Motor neuron (in vitro differentiated cells): ENCODE results near the gene MYO1E. TPM values are rescaled to one million over a fixed set of nuclear protein-coding genes. Genes with fewer than 3 reads are reported as not detected.
A peak's percentile ranks its signal among the peaks of the same experiment; 100 is the strongest.

Source experiments
- ATAC-seq, 8 experiments: fragments of 200-7000 bp; cut with Tn5 transposase; replicated peaks in 6 of 8; 2 replicates each; pipeline ENCODE4 v1.8.0; 2021; ENCODE audit warnings: mild to moderate bottlenecking in 8 of 8, moderate library complexity in 8 of 8
- H3K27ac ChIP-seq, 2 donors: fragments of 250-450 bp; sonication (Bioruptor Pico); 2 replicates each; pipeline ENCODE4 v1.9.0; 2021; ENCODE audit warnings: antibody characterized with exemption in 2 of 2, mild to moderate bottlenecking in 2 of 2, moderate library complexity in 1 of 2
- H3K4me1 ChIP-seq, 2 donors: fragments of 250-450 bp; sonication (Bioruptor Pico); replicated peaks in 1 of 2; 2 replicates each; pipeline ENCODE4 v1.6.1; 2021; ENCODE audit warnings: antibody characterized with exemption in 2 of 2, mild to moderate bottlenecking in 2 of 2, moderate library complexity in 1 of 2
- H3K4me3 ChIP-seq, 5 donors: fragments of 250-450 bp; sonication (Bioruptor Pico); 2 replicates each; pipeline ENCODE4 v1.9.0; 2021; ENCODE audit warnings: antibody characterized with exemption in 5 of 5, mild to moderate bottlenecking in 5 of 5, moderate library complexity in 4 of 5
- WGBS, 10 experiments: fragments of 450-650 bp; shearing (Covaris generic); methylation state at CpG; one replicate each; pipeline ENCODE4 v1.0.0; 2022; 5-methylcytosine and 5-hydroxymethylcytosine counted together
- in situ Hi-C, 9 experiments: fragments of 400-800 bp; cut with MboI; loops; one replicate each; pipeline ENCODE4 v1.15.0; 2021; ENCODE audit warnings: low sequenced_read_pairs in 9 of 9, low pct_unique_long_range_greater_than_20kb in 2 of 9; ENCODE audit not compliant: unreplicated experiment in 9 of 9
- total RNA-seq, 8 experiments: library from RNA; unstranded; fragments of 300-600 nt; gene quantifications; 2 replicates each; pipeline versions ENCODE4 v1.2.3 to v1.2.4, GENCODE V29; 2022

MYO1E gene
- total RNA-seq, 8 experiments from 2014 or later: 4.0 to 71.1 (median 6.9) TPM

DNA sequence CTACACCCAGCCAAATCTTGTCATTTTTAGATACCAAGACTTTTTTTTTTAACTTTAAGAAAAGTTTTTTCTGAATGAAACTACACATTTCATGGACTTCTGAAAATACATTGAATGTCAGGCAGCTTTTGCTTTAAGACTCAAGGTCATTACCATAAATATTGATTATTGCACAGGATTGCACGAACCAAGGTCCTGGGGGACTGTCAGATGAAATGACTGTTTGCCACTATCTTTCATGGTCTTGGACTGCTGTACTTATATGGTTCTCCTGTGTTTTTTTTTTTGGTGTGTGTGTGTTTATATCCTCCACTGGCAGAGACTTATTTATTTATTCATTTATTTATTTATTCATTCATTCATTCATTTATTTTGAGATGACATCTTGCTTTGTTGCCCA lies 6.9 kb upstream of the MYO1E start:
- Histone ChIP-seq H3K27ac (no peak overlapping the region), H3K4me1 (no peaks in the 10 kb centered on the region), H3K4me3 (no peak overlapping the region)
- WGBS, 10 experiments: 11 to 100% (median 71%) methylated on average over 1 of the region's 1 CpG; no CpG with 5 or more reads in 2 of the 10 experiments
- in situ Hi-C loops: loop anchor here in 1 of 9 experiments (25.0 kb wide), 1 partner anchor 108 kb away; no protein-coding TSS in a partner anchor
- peak in 1 of 8 experiments; percentile 59 for ATAC-seq

DNA sequence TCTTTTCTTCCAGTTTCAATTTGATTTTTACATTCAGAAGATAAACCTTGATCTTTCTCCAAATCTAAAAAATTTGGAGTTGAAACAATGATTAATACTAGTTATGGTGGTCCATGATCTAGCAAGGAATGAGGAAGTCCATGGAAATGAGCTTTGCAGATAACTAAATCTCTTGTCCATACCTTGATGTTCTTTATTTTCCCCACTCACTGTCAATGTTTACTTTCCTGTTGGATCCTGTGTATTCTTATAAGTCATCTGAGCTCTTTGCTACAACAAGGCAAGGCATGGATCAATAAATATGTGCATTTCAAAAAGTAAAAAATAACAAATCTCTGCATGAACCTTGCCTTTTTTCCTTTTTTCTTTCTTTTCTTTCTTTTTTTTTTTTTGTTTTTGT lies 6.2 kb upstream of the MYO1E start:
- Histone ChIP-seq H3K4me3 (no peak overlapping the region), H3K4me1 (no peaks in the 10 kb centered on the region), H3K27ac (no peak overlapping the region)
- ATAC-seq: peak in 1 of 8 experiments; percentile 20
- in situ Hi-C loops: loop anchor here in 1 of 9 experiments (25.0 kb wide), 1 partner anchor 108 kb away; no protein-coding TSS in a partner anchor

GRCh38 chr15:59377924-59378323 lies 5.3 kb upstream of the MYO1E start:
- Histone ChIP-seq H3K27ac (no peak overlapping the region), H3K4me3 (no peak overlapping the region), H3K4me1 (no peaks in the 10 kb centered on the region)
- 35 to 88% (median 71%) methylated on average over 2 to 3 of the region's 3 CpGs for WGBS, 10 experiments
- in situ Hi-C loops: loop anchor here in 1 of 9 experiments (25.0 kb wide), 1 partner anchor 109 kb away; no protein-coding TSS in a partner anchor
- no peak for ATAC-seq

DNA sequence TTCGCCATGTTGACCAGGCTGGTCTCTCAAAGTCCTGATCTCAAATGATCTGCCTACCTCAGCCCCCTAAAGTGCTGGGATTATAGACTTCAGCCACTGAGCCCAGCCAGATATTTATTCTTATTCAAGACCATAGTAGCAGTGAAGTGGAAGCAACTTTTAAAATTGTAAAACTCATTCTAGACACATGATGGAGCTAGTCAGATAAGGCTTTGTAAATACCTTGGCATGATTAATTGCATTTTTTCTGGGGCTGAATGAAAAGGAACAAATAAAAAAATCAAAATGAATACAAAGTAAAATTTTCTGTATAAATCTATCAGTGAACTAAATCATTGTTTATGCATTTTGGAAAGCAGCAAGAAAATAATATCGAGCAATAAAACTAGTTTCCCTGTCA lies 4.1 kb upstream of the MYO1E start:
- WGBS, 10 experiments: 17 to 100% (median 93%) methylated on average over 1 to 2 of the region's 2 CpGs
- no peak overlapping the region for H3K27ac ChIP-seq
- H3K4me3 ChIP-seq: no peak overlapping the region
- no peaks in the 10 kb centered on the region for H3K4me1 ChIP-seq
- ATAC-seq: no peak
- in situ Hi-C loops: loop anchor here in 1 of 9 experiments (25.0 kb wide), 1 partner anchor 111 kb away; no protein-coding TSS in a partner anchor

DNA sequence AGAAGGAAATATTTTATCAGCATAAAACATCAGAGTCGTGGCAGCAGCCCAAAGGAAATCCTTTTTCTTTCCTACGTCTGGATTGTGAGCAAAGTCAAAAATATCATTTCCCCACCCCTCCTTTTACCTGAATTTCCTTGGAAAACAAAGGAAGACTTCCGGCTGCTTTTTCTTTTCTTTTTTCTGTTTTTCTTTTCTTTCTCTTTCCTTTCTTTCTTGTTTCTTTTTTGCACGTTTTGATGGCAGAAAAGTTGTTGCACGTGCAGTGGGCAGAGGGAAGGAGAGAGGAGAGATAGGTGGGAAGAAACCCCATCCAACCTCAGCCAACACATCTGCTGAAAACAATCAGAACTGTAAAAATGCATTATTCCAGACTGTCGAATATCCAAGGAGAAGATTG lies 544 bp upstream of the MYO1E start:
- Histone ChIP-seq H3K4me3 (peak overlapping the region; percentile 48 to 86 (median 66)), H3K4me1 (peaks cover 0 to 4% of the 10 kb centered on the region in 2 donors), H3K27ac (peak overlapping the region in 1 of 2 donors; percentile 43)
- no peak for ATAC-seq
- in situ Hi-C loops: no loop called here
- WGBS, 10 experiments: 0 to 9% (median 0%) methylated on average over 1 to 6 of the region's 6 CpGs; no CpG with 5 or more reads in 1 of the 10 experiments

- in situ Hi-C loops: no loop called here
- WGBS, 10 experiments: 0 to 6% (median 4%) methylated on average over 4 to 12 of the region's 93 CpGs; no CpG with 5 or more reads in 5 of the 10 experiments
- H3K27ac ChIP-seq: no peak overlapping the region
- ATAC-seq: peak; percentile 3 to 19 (median 10)
- peaks cover 0 to 4% of the 10 kb centered on the region in 2 donors for H3K4me1 ChIP-seq
- H3K4me3 ChIP-seq: peak overlapping the region; percentile 48 to 86 (median 66)
Observed at GRCh38 chr15:59371458-59372351, 966 bp downstream of the MYO1E start.

DNA sequence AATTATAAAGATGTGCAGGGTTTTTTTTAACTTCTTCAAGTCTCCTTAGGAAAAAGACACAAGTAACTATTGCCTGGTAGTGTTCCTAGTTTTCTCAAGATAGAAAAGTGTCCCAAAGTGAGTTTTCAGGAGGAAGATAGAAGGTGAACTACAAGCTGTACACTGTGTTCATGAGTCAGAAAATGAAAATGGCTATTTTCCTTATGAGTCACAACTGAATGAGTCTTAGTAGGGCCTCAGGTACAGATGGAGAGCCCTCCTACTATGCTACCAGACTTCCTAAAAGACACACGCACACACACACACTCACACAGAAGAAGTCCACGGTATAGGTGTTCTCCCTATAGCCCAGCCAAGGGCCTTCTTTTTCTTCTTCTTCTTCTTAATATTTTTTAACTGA lies 3.1 kb downstream of the MYO1E start:
- Histone ChIP-seq H3K27ac (no peak overlapping the region), H3K4me1 (peaks cover 0 to 4% of the 10 kb centered on the region in 2 donors), H3K4me3 (no peak overlapping the region)
- WGBS, 10 experiments: 68 to 100% (median 90%) methylated on average over 1 to 2 of the region's 2 CpGs; no CpG with 5 or more reads in 5 of the 10 experiments
- in situ Hi-C loops: no loop called here
- no peak for ATAC-seq

DNA sequence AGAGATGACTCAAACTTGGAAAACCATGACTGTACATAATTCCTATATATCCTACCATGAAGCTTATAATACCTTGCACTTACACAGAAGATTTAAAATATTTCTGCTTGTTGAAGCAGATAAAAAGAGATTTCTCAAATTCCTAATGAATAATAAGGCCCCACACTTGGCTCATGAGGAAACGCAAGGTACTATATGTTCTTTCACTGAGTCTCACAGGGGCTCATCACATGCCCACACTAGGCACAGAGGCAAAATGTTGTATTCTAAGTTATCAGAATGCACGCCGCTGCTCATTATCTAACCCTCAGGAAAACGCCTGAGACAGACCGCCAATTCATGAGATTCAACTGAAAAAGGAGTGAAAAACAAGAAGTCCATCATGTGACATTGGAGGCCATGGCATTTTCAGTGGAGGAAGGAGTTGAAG lies 5.6 kb downstream of the MYO1E start:
- no peak for ATAC-seq
- H3K4me3 ChIP-seq: no peak overlapping the region
- H3K27ac ChIP-seq: no peak overlapping the region
- 85 to 100% (median 97%) methylated on average over 1 to 5 of the region's 5 CpGs; no CpG with 5 or more reads in 1 of the 10 experiments for WGBS, 10 experiments
- H3K4me1 ChIP-seq: peaks cover 0 to 4% of the 10 kb centered on the region in 2 donors
- in situ Hi-C loops: no loop called here

DNA sequence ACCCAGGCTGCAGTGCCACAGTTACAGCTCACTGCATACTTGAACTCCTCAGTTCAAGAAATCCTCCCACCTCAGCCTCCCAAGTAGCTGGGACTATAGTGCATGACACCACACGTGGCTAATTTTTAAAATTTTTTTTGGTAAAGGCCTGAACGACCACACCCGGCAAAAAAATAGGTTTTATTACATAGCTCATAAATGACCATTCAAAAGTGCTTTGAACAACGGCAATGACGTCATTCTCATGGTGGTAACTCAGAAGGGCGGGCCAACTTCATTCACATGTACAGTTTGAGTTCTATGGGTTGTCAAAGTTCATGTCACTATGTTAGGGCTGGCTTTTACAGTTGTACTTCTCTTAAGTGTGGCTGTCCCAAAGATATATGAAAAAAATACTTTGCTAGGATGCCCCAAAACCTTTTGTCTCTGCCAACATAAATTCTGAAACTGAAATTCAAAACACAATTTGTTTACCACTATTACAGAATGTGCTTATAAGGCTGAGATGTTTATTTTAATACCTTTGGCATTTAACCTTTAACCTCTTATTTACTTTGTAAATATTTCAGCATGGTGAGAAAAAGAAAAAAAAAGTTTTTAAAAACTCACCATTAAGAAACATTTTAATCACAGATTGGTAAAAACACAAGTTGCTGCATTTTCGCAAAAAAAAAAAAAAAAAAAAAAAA lies 6.2 kb downstream of the MYO1E start:
- Histone ChIP-seq H3K27ac (no peak overlapping the region), H3K4me1 (peaks cover 0 to 4% of the 10 kb centered on the region in 2 donors), H3K4me3 (no peak overlapping the region)
- in situ Hi-C loops: no loop called here
- peak in 2 of 8 experiments; percentile 10 to 16 for ATAC-seq
- WGBS, 10 experiments: 24 to 94% (median 63%) methylated on average over 2 to 6 of the region's 7 CpGs

DNA sequence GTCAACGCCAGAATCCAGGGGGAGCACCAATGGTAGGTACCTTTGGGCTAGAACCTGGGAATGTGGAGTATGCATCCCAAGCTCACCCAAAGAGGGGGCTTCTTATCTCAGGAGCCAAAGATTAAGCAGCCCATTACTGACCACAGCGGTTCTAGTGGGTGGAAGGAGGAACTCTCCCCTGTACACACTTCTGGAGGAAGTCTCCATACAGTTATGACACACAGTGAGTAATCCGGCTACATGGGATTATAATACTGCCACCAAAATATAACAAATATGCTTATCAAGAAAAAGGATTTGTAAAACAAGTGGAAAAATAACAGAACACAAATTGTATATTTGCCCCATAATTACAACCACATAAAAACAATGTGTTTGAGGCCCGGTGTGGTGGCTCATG lies 8.4 kb downstream of the MYO1E start:
- no peak overlapping the region for H3K4me3 ChIP-seq
- no peak overlapping the region for H3K27ac ChIP-seq
- 60 to 100% (median 90%) methylated on average over 1 to 3 of the region's 4 CpGs; no CpG with 5 or more reads in 1 of the 10 experiments for WGBS, 10 experiments
- in situ Hi-C loops: no loop called here
- H3K4me1 ChIP-seq: peaks cover 0 to 2% of the 10 kb centered on the region in 2 donors
- no peak for ATAC-seq

- Histone ChIP-seq H3K4me1 (peaks cover 0 to 2% of the 10 kb centered on the region in 2 donors), H3K4me3 (no peak overlapping the region), H3K27ac (no peak overlapping the region)
- in situ Hi-C loops: no loop called here
- peak in 1 of 8 experiments; percentile 30 for ATAC-seq
- WGBS, 10 experiments: 93 to 100% (median 100%) methylated on average over 1 to 2 of the region's 2 CpGs; no CpG with 5 or more reads in 2 of the 10 experiments
Observed at GRCh38 chr15:59362331-59362730, 10.3 kb downstream of the MYO1E start.

- Histone ChIP-seq H3K4me1 (peaks cover 0 to 2% of the 10 kb centered on the region in 2 donors), H3K27ac (no peak overlapping the region), H3K4me3 (no peak overlapping the region)
- ATAC-seq: no peak
- in situ Hi-C loops: no loop called here
- 69 to 100% (median 100%) methylated on average over 1 to 2 of the region's 2 CpGs; no CpG with 5 or more reads in 4 of the 10 experiments for WGBS, 10 experiments
Observed at GRCh38 chr15:59360896-59361295, 11.8 kb downstream of the MYO1E start.

GRCh38 chr15:59360305-59360704 lies 12.4 kb downstream of the MYO1E start:
- Histone ChIP-seq H3K4me3 (no peak overlapping the region), H3K27ac (no peak overlapping the region), H3K4me1 (peaks cover 0 to 2% of the 10 kb centered on the region in 2 donors)
- WGBS, 10 experiments: 80 to 100% (median 85%) methylated on average over 1 to 2 of the region's 2 CpGs; no CpG with 5 or more reads in 4 of the 10 experiments
- in situ Hi-C loops: no loop called here
- no peak for ATAC-seq
